Natural killer cell (primary cell): ENCODE data around the gene RDX. TPM values are rescaled to one million over a fixed set of nuclear protein-coding genes. Genes with fewer than 3 reads are reported as not detected.

Experiments
- ATAC-seq, 3 donors: fragments of 150-1000 bp in 2 of 3; fragments of 200-7000 bp in 1 of 3; cut with Tn5 transposase; 1 replicate in 1 of 3; 2 replicates in 2 of 3; pipeline ENCODE4 v1.10.0; 2021; ENCODE audit warnings: mild to moderate bottlenecking in 2 of 3, moderate library complexity in 2 of 3
- DNase-seq, 2 donors: peaks; one replicate each; pipeline versions ENCODE4 v3.0.0 to v3.0.0-alpha.2; 2013 to 2021; ENCODE audit warnings: mixed read lengths in 1 of 2
- H3K27ac ChIP-seq: one replicate; pipeline ENCODE4 v1.5.1; 2013; ENCODE audit warnings: mild to moderate bottlenecking, low read length
- H3K27me3 ChIP-seq: one replicate; pipeline ENCODE4 v1.6.1; 2013; ENCODE audit warnings: low read length; ENCODE audit not compliant: control insufficient read depth, insufficient read depth
- H3K36me3 ChIP-seq: one replicate; pipeline ENCODE4 v1.6.1; 2013; ENCODE audit warnings: low read length; ENCODE audit not compliant: control insufficient read depth, insufficient read depth
- H3K4me1 ChIP-seq: one replicate; pipeline ENCODE4 v1.6.1; 2013; ENCODE audit warnings: low read length; ENCODE audit not compliant: control insufficient read depth, insufficient read depth
- H3K4me3 ChIP-seq: one replicate; pipeline ENCODE4 v1.5.1; 2013; ENCODE audit warnings: low read length
- H3K9me3 ChIP-seq: one replicate; pipeline ENCODE4 v1.6.1; 2013; ENCODE audit warnings: low read length; ENCODE audit not compliant: control insufficient read depth, insufficient read depth
- H3K27ac Mint-ChIP-seq, 2 donors: one replicate each; pipeline ENCODE4 v1.8.0; 2022; ENCODE audit warnings: mild to moderate bottlenecking in 2 of 2, mixed read lengths in 2 of 2, moderate library complexity in 1 of 2
- H3K27me3 Mint-ChIP-seq, 2 donors: one replicate each; pipeline ENCODE4 v1.8.0; 2022; ENCODE audit warnings: low read depth in 2 of 2, mixed read lengths in 2 of 2
- H3K36me3 Mint-ChIP-seq: one replicate; pipeline ENCODE4 v1.8.0; 2022; ENCODE audit warnings: mixed read lengths
- H3K4me1 Mint-ChIP-seq, 2 donors: one replicate each; pipeline ENCODE4 v1.8.0; 2022; ENCODE audit warnings: mixed read lengths in 2 of 2
- H3K4me3 Mint-ChIP-seq: one replicate; pipeline ENCODE4 v1.8.0; 2022; ENCODE audit warnings: mild to moderate bottlenecking, moderate library complexity, mixed read lengths
- H3K9me3 Mint-ChIP-seq, 2 donors: one replicate each; pipeline ENCODE4 v1.8.0; 2022; ENCODE audit warnings: mixed read lengths in 2 of 2
- WGBS: methylation state at CpG from one replicate; pipeline ENCODE4 v1.1.7; 2013; ENCODE audit warnings: missing lambda C conversion rate; ENCODE audit not compliant: insufficient coverage; 5-methylcytosine and 5-hydroxymethylcytosine counted together
- intact Hi-C: fragments of 100-400 bp; cut with micrococcal nuclease; formaldehyde crosslinking; loops from one replicate; pipeline ENCODE4 v1.14.2; 2022
- total RNA-seq, 4 donors: library from RNA; stranded (reverse); fragments of 120-200 nt in 1 of 4; gene quantifications; one replicate each; pipeline versions ENCODE4 v1.2.3 to v1.2.4, GENCODE V29; 2013 to 2022
- TF ChIP-seq, protein P1 (sequence below): fragments of 200-600 bp; IDR thresholded peaks from one replicate; pipeline ENCODE4 v1.8.0; 2022; ENCODE audit warnings: antibody characterized with exemption

The RDX gene
- total RNA-seq, 3 donors from 2014 or later (not counting 1 experiment from before 2014, with no cell fraction given), result 22.6 to 31.1 (median 25.9) TPM

DNA sequence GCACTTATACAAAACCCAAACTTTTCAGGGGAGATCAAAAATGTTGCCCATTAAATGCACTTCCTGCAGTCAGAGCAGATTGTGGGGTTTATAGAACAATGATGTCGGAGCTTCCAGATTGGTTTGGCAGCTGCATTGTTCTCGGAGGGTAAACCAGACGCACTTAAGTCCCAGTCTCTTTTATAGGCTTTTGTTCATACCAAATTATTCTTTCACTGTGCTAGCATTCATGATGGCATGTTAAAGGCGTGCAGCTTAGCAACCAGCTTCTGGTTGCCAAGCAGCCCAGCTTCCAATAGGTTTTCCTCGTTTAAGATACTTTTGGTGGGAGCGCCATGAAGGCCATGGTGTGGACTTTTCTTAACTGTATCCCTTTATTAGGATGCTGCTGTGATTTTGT lies 162.3 kb downstream of the RDX start:
- H3K27ac ChIP-seq, result no peak overlapping the region
- Mint-ChIP-seq H3K4me1 (no peaks in the 10 kb centered on the region), H3K27me3 (peaks cover 0 to 16% of the 10 kb centered on the region in 2 donors), H3K9me3 (no peaks in the 10 kb centered on the region), H3K27ac (no peak overlapping the region), H3K4me3 (no peak overlapping the region), H3K36me3 (no peaks in the 10 kb centered on the region)
- no peak for DNase-seq
- intact Hi-C loops, result no loop called here
- H3K4me1 ChIP-seq, result no peaks in the 10 kb centered on the region
- H3K4me3 ChIP-seq, result no peak overlapping the region
- H3K27me3 ChIP-seq, result no peaks in the 10 kb centered on the region
- 91% methylated on average over 6 of the region's 6 CpGs for WGBS
- no peaks in the 10 kb centered on the region for H3K36me3 ChIP-seq
- TF ChIP-seq, protein P1, sequence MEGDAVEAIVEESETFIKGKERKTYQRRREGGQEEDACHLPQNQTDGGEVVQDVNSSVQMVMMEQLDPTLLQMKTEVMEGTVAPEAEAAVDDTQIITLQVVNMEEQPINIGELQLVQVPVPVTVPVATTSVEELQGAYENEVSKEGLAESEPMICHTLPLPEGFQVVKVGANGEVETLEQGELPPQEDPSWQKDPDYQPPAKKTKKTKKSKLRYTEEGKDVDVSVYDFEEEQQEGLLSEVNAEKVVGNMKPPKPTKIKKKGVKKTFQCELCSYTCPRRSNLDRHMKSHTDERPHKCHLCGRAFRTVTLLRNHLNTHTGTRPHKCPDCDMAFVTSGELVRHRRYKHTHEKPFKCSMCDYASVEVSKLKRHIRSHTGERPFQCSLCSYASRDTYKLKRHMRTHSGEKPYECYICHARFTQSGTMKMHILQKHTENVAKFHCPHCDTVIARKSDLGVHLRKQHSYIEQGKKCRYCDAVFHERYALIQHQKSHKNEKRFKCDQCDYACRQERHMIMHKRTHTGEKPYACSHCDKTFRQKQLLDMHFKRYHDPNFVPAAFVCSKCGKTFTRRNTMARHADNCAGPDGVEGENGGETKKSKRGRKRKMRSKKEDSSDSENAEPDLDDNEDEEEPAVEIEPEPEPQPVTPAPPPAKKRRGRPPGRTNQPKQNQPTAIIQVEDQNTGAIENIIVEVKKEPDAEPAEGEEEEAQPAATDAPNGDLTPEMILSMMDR, result no peak
- H3K9me3 ChIP-seq, result no peaks in the 10 kb centered on the region
- ATAC-seq, result no peak

DNA sequence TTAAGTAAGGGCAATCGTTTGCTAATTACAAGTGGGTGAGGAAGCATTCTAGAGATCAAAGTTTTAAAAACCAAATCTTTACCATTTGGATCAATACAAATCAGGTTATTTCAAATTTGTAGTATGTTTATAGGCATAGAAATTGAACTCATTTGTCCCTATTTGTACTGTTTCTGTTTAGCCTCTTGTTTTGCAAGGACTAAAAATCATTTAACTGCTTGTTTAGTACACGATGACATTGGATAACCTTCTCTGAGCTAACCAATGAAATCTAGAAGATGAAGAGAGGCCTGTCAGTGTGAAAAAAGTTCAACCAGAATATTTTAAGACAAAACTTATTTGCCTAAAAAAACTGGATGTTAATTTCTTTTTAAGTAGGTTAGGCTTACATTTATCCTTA lies 163.3 kb downstream of the RDX start:
- ATAC-seq, result no peak
- H3K9me3 ChIP-seq, result no peaks in the 10 kb centered on the region
- no peaks in the 10 kb centered on the region for H3K36me3 ChIP-seq
- DNase-seq, result no peak
- intact Hi-C loops, result no loop called here
- no peak overlapping the region for H3K4me3 Mint-ChIP-seq
- H3K27ac ChIP-seq, result no peak overlapping the region
- WGBS, result 89% methylated on average over 1 of the region's 2 CpGs
- H3K4me3 ChIP-seq, result no peak overlapping the region
- no peaks in the 10 kb centered on the region for H3K36me3 Mint-ChIP-seq
- H3K9me3 Mint-ChIP-seq, result no peaks in the 10 kb centered on the region
- no peaks in the 10 kb centered on the region for H3K4me1 ChIP-seq
- TF ChIP-seq, protein P1, result no peak
- no peaks in the 10 kb centered on the region for H3K27me3 ChIP-seq
- no peaks in the 10 kb centered on the region for H3K4me1 Mint-ChIP-seq
- no peak overlapping the region for H3K27ac Mint-ChIP-seq
- H3K27me3 Mint-ChIP-seq, result peaks cover 0 to 16% of the 10 kb centered on the region in 2 donors

DNA sequence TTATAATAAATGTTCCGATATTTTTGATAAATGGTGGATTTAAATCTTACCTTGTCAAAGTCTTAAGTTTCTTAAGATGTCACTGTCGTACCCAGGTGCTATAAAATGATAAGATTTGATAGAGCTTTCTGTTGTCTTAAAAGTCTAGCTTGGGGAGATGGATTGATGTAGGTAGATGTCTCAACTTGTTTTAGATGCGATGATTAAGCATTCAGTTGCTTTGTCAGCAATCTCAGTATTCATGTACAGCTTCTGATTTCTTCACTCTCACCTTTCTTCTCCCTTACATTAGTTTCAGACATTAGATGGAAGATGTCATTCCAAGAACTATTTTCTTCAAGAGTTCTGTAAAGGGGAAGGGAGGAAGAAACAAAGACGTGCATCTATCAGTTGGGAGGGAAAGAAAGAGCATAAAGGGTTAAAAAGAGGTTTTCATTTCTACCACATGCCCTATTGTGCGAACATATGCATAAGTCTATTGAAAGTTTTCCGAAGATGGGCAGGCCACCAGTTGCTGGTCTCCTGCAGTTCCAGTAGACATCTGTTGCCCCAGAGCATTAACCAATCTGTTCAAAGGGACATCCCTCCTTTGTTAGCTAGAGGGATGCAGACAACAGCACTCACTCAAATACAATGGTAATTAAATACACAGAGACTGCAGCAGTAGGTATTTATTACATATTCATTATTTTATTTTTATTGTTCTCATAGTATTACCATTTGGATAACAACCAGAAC lies 164.9 kb downstream of the RDX start:
- peaks cover 0 to 16% of the 10 kb centered on the region in 2 donors for H3K27me3 Mint-ChIP-seq
- Histone ChIP-seq H3K4me1 (no peaks in the 10 kb centered on the region), H3K27me3 (no peaks in the 10 kb centered on the region), H3K9me3 (no peaks in the 10 kb centered on the region), H3K36me3 (no peaks in the 10 kb centered on the region), H3K4me3 (no peak overlapping the region), H3K27ac (no peak overlapping the region)
- H3K9me3 Mint-ChIP-seq, result no peaks in the 10 kb centered on the region
- ATAC-seq (no peak), DNase-seq (no peak)
- no peaks in the 10 kb centered on the region for H3K36me3 Mint-ChIP-seq
- WGBS, result 85% methylated on average over 5 of the region's 6 CpGs
- H3K27ac Mint-ChIP-seq, result no peak overlapping the region
- no peaks in the 10 kb centered on the region for H3K4me1 Mint-ChIP-seq
- no peak overlapping the region for H3K4me3 Mint-ChIP-seq
- intact Hi-C loops, result no loop called here
- TF ChIP-seq, protein P1, result no peak
